ENCODE results near the gene TSPAN5.

DNA sequence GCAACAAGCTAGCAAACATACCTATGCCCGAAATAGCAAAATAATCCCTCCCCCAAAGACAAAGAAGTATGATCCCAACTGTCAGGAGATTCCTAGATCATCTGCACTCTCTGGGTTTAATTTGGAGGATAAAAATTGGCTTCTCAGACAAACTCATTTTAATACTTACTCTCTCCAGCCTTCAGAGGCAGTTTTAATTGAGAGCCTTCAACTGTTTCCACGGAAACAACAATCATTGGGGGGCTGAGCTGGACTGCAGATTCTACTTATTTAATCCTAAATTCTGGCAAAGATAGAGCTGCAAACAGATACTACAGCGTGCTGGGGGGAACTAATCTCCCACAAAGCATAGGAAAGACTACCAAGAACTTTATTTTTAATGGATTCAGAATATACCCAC is 168.2 kb downstream of the TSPAN5 start:
- no peak for TF ChIP-seq EZH2 (IDR thresholded peaks at IDR 0.05; ENCODE audit: insufficient read depth, low read length)
- TF ChIP-seq, protein P1, sequence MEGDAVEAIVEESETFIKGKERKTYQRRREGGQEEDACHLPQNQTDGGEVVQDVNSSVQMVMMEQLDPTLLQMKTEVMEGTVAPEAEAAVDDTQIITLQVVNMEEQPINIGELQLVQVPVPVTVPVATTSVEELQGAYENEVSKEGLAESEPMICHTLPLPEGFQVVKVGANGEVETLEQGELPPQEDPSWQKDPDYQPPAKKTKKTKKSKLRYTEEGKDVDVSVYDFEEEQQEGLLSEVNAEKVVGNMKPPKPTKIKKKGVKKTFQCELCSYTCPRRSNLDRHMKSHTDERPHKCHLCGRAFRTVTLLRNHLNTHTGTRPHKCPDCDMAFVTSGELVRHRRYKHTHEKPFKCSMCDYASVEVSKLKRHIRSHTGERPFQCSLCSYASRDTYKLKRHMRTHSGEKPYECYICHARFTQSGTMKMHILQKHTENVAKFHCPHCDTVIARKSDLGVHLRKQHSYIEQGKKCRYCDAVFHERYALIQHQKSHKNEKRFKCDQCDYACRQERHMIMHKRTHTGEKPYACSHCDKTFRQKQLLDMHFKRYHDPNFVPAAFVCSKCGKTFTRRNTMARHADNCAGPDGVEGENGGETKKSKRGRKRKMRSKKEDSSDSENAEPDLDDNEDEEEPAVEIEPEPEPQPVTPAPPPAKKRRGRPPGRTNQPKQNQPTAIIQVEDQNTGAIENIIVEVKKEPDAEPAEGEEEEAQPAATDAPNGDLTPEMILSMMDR (IDR thresholded peaks at IDR 0.05; ENCODE audit: insufficient read depth, low read depth, low read length): no peak
